ENCODE measurements around the gene PSME4. TPM values are rescaled to one million over a fixed set of nuclear protein-coding genes. Genes with fewer than 3 reads are reported as not detected.

PSME4 gene
- total and polyA plus RNA-seq, 2 donors (not counting 1 experiment from before 2014, with no cell fraction given): 34.5 to 61.9 TPM

DNA sequence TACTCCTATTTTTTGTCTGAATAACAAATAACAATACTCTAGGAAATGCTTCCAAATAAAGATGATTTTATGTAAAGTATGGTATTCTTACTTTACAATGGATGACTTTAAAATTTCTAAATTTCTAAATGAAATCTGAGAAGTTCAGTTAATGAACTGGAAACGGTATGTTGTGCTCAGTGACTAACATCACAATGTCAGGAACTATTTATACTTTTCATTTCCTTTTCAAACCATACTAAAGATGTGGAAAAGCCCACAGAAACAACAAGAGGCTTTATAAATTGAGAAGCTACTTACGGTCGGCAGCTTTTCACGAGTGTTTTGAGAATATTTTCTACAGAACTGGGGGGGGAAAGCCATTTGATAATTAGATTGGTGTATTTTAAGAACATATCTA is 31.1 kb downstream of the PSME4 start:
- no peak for TF ChIP-seq EZH2 (IDR thresholded peaks at IDR 0.05; ENCODE audit: borderline replicate concordance, insufficient read depth, low read depth, low read length, poor library complexity, severe bottlenecking)
- TF ChIP-seq, protein P1, sequence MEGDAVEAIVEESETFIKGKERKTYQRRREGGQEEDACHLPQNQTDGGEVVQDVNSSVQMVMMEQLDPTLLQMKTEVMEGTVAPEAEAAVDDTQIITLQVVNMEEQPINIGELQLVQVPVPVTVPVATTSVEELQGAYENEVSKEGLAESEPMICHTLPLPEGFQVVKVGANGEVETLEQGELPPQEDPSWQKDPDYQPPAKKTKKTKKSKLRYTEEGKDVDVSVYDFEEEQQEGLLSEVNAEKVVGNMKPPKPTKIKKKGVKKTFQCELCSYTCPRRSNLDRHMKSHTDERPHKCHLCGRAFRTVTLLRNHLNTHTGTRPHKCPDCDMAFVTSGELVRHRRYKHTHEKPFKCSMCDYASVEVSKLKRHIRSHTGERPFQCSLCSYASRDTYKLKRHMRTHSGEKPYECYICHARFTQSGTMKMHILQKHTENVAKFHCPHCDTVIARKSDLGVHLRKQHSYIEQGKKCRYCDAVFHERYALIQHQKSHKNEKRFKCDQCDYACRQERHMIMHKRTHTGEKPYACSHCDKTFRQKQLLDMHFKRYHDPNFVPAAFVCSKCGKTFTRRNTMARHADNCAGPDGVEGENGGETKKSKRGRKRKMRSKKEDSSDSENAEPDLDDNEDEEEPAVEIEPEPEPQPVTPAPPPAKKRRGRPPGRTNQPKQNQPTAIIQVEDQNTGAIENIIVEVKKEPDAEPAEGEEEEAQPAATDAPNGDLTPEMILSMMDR (IDR thresholded peaks at IDR 0.05): no peak
- no CpG with 5 or more reads among the region's 4 CpGs for WGBS (ENCODE audit: insufficient coverage)
- no peaks in the 10 kb centered on the region for H3K9me3 Mint-ChIP-seq (ENCODE audit: insufficient read depth)
- no peaks in the 10 kb centered on the region for H3K27me3 Mint-ChIP-seq
- H3K4me2 ChIP-seq (replicated peaks; ENCODE audit: low read depth, low read length, poor library complexity, severe bottlenecking): peak overlapping the region; percentile 59
- H3K27ac ChIP-seq (ENCODE audit: low read length in 2 of 2): peak overlapping the region; percentile 19 to 51
- H3K9me3 ChIP-seq (ENCODE audit: control extremely low read depth in 1 of 3, control insufficient read depth in 2 of 3, insufficient read depth in 1 of 3, low read length in 2 of 3): no peaks in the 10 kb centered on the region
- intact Hi-C loops (cut with micrococcal nuclease): loop anchor here (10.0 kb wide), 2 partner anchors 55 to 765 kb away; no protein-coding TSS in a partner anchor
- peaks cover 33% of the 10 kb centered on the region for H3K4me1 Mint-ChIP-seq
- H4K20me1 ChIP-seq (ENCODE audit: control insufficient read depth, insufficient read depth, low read length, poor library complexity, severe bottlenecking): no peaks in the 10 kb centered on the region
- H3K9ac ChIP-seq (ENCODE audit: low read length): peak overlapping the region; percentile 42
- POLR2A ChIA-PET: interaction anchor here (1.0 kb wide), 1 partner anchor 31 kb away, joined by 3 read pairs; the partner anchor contains the start of gene PSME4
- ATAC-seq (ENCODE audit: low read depth): no peak
- peaks cover 22 to 36% of the 10 kb centered on the region in 2 donors for H3K4me1 ChIP-seq (ENCODE audit: control insufficient read depth in 2 of 2, insufficient read depth in 2 of 2, low read length in 2 of 2)
- CTCF ChIA-PET: no interaction called here
- H3K4me3 ChIP-seq (ENCODE audit: control extremely low read depth in 1 of 5, extremely low read depth in 1 of 5, insufficient read depth in 1 of 5, low read depth in 2 of 5, low read length in 4 of 5): peak overlapping the region in 1 of 5 experiments; percentile 27
- peak overlapping the region; percentile 29 for H3K4me3 Mint-ChIP-seq
- peaks cover 22 to 38% of the 10 kb centered on the region in 2 experiments for H3K36me3 ChIP-seq (replicated peaks in 1 of 2; ENCODE audit: control extremely low read depth in 1 of 2, control insufficient read depth in 1 of 2, extremely low read depth in 1 of 2, insufficient read depth in 2 of 2, low read length in 1 of 2)
- peaks cover 48% of the 10 kb centered on the region for H3K79me2 ChIP-seq (ENCODE audit: control insufficient read depth, insufficient read depth, low read length)
- H3K27ac Mint-ChIP-seq: no peak overlapping the region
- no peak overlapping the region for H2AFZ ChIP-seq (ENCODE audit: insufficient read depth, low read depth, low read length, poor library complexity, severe bottlenecking)
- DNase-seq: no peak
- no peaks in the 10 kb centered on the region for H3K27me3 ChIP-seq (replicated peaks in 1 of 4; ENCODE audit: control extremely low read depth in 1 of 4, control insufficient read depth in 3 of 4, insufficient read depth in 4 of 4, low read length in 3 of 4)

- no CpG with 5 or more reads among the region's 3 CpGs for WGBS (ENCODE audit: insufficient coverage)
- no peak overlapping the region for H3K27ac Mint-ChIP-seq
- intact Hi-C loops (cut with micrococcal nuclease): loop anchor here (10.0 kb wide), 1 partner anchor 766 kb away; no protein-coding TSS in a partner anchor
Measured at GRCh38 chr2:53938904-53939303, 31.9 kb downstream of the PSME4 start.

More at GRCh38 chr2:53938904-53939303, 31.9 kb downstream of the PSME4 start:
- Histone ChIP-seq H3K27ac (ENCODE audit: low read length in 2 of 2) (no peak overlapping the region), H3K4me3 (ENCODE audit: control extremely low read depth in 1 of 5, extremely low read depth in 1 of 5, insufficient read depth in 1 of 5, low read depth in 2 of 5, low read length in 4 of 5) (no peak overlapping the region), H2AFZ (ENCODE audit: insufficient read depth, low read depth, low read length, poor library complexity, severe bottlenecking) (no peak overlapping the region), H3K9me3 (ENCODE audit: control extremely low read depth in 1 of 3, control insufficient read depth in 2 of 3, insufficient read depth in 1 of 3, low read length in 2 of 3) (no peaks in the 10 kb centered on the region), H3K4me1 (ENCODE audit: control insufficient read depth in 2 of 2, insufficient read depth in 2 of 2, low read length in 2 of 2) (peaks cover 19 to 34% of the 10 kb centered on the region in 2 donors), H3K79me2 (ENCODE audit: control insufficient read depth, insufficient read depth, low read length) (peaks cover 45% of the 10 kb centered on the region), H3K36me3 (replicated peaks in 1 of 2; ENCODE audit: control extremely low read depth in 1 of 2, control insufficient read depth in 1 of 2, extremely low read depth in 1 of 2, insufficient read depth in 2 of 2, low read length in 1 of 2) (peaks cover 23 to 42% of the 10 kb centered on the region in 2 experiments), H3K4me2 (replicated peaks; ENCODE audit: low read depth, low read length, poor library complexity, severe bottlenecking) (no peak overlapping the region), H4K20me1 (ENCODE audit: control insufficient read depth, insufficient read depth, low read length, poor library complexity, severe bottlenecking) (no peaks in the 10 kb centered on the region), H3K9ac (ENCODE audit: low read length) (no peak overlapping the region), H3K27me3 (replicated peaks in 1 of 4; ENCODE audit: control extremely low read depth in 1 of 4, control insufficient read depth in 3 of 4, insufficient read depth in 4 of 4, low read length in 3 of 4) (no peaks in the 10 kb centered on the region)
- H3K4me1 Mint-ChIP-seq: peaks cover 31% of the 10 kb centered on the region
- H3K27me3 Mint-ChIP-seq: no peaks in the 10 kb centered on the region
- TF ChIP-seq, protein P1 (IDR thresholded peaks at IDR 0.05): no peak
- TF ChIP-seq EZH2 (IDR thresholded peaks at IDR 0.05; ENCODE audit: borderline replicate concordance, insufficient read depth, low read depth, low read length, poor library complexity, severe bottlenecking): no peak
- DNase-seq: no peak
- no peak for ATAC-seq (ENCODE audit: low read depth)
- ChIA-PET POLR2A (no interaction called here), CTCF (no interaction called here)
- no peaks in the 10 kb centered on the region for H3K9me3 Mint-ChIP-seq (ENCODE audit: insufficient read depth)
- H3K4me3 Mint-ChIP-seq: no peak overlapping the region
